Tibial nerve (tissue), 4 donors: ENCODE data around the gene VANGL1. TPM values are rescaled to one million over a fixed set of nuclear protein-coding genes. Genes with fewer than 3 reads are reported as not detected.

Experiments
- DNase-seq, 2 donors: peaks; one replicate each; pipeline ENCODE4 v3.0.0-alpha.2; 2019; ENCODE audit warnings: low spot score in 2 of 2
- H3K27ac ChIP-seq, 4 donors: fragments of 200-600 bp; sonication (generic) in 3 of 4; one replicate each; pipeline ENCODE4 v1.5.1; 2017 to 2019; ENCODE audit warnings: mild to moderate bottlenecking in 1 of 4
- H3K27me3 ChIP-seq, 2 donors: fragments of 200-600 bp; sonication (generic) in 1 of 2; one replicate each; pipeline versions ENCODE4 v1.5.1 to v1.6.0; 2017 to 2019
- H3K36me3 ChIP-seq, 3 donors: fragments of 200-600 bp; sonication (generic); one replicate each; pipeline ENCODE4 v1.5.1; 2018 to 2019
- H3K4me1 ChIP-seq, 4 donors: fragments of 200-600 bp; sonication (generic) in 3 of 4; one replicate each; pipeline ENCODE4 v1.5.1; 2017 to 2019
- H3K4me3 ChIP-seq, 4 donors: fragments of 200-600 bp; sonication (generic) in 3 of 4; one replicate each; pipeline ENCODE4 v1.5.1; 2017 to 2019; ENCODE audit warnings: mild to moderate bottlenecking in 1 of 4, moderate library complexity in 1 of 4
- H3K9me3 ChIP-seq, 4 donors: fragments of 200-600 bp; sonication (generic) in 3 of 4; one replicate each; pipeline ENCODE4 v1.5.1; 2017 to 2019
- CTCF ChIP-seq, 5 experiments: fragments of 200-600 bp in 3 of 5; fragments of 450-650 bp in 2 of 5; sonication (generic) in 3 of 5; IDR thresholded peaks; one replicate each; pipeline ENCODE4 v1.5.1; 2016 to 2019; ENCODE audit warnings: antibody characterized with exemption in 5 of 5, mild to moderate bottlenecking in 3 of 5, moderate library complexity in 2 of 5
- EP300 ChIP-seq, 2 donors: sonication (generic); formaldehyde crosslinking; IDR thresholded peaks; one replicate each; pipeline ENCODE4 v1.6.1; 2017; ENCODE audit warnings: antibody characterized with exemption in 2 of 2, mild to moderate bottlenecking in 1 of 2
- POLR2A ChIP-seq, 2 donors: fragments of 450-650 bp; IDR thresholded peaks; one replicate each; pipeline ENCODE4 v1.6.1; 2017; ENCODE audit warnings: antibody characterized with exemption in 2 of 2, mild to moderate bottlenecking in 2 of 2, moderate library complexity in 2 of 2
- WGBS, 2 donors: methylation state at CpG; one replicate each; pipeline ENCODE4 v1.1.5; 2018; 5-methylcytosine and 5-hydroxymethylcytosine counted together
- total RNA-seq, 4 donors: library from RNA; depleted of rRNA; stranded (reverse); fragments of >200 nt; gene quantifications; one replicate each; pipeline ENCODE4 v1.1.0, GENCODE V29; 2016

VANGL1 gene
- total RNA-seq, 4 donors from 2014 or later, result 4.5 to 8.8 (median 6.8) TPM

GRCh38 chr1:115671176-115671934 is 29.6 kb downstream of the VANGL1 start:
- Histone ChIP-seq H3K27me3 (no peaks in the 10 kb centered on the region), H3K4me3 (no peak overlapping the region), H3K27ac (no peak overlapping the region), H3K9me3 (no peaks in the 10 kb centered on the region), H3K36me3 (peaks cover 0 to 41% (median 0%) of the 10 kb centered on the region in 3 donors), H3K4me1 (peaks cover 0 to 3% (median 0%) of the 10 kb centered on the region in 4 donors)
- 86 to 93% methylated on average over 19 of the region's 19 CpGs for WGBS, 2 donors
- DNase-seq, result no peak
- no peak for TF ChIP-seq CTCF (IDR thresholded peaks at IDR 0.05)
- TF ChIP-seq EP300 (IDR thresholded peaks at IDR 0.05), result no peak
- TF ChIP-seq POLR2A (IDR thresholded peaks at IDR 0.05), result no peak

- peaks cover 0 to 3% (median 0%) of the 10 kb centered on the region in 4 donors for H3K4me1 ChIP-seq
- no peak for TF ChIP-seq CTCF (IDR thresholded peaks at IDR 0.05)
- TF ChIP-seq EP300 (IDR thresholded peaks at IDR 0.05), result no peak
- no peak for TF ChIP-seq POLR2A (IDR thresholded peaks at IDR 0.05)
- no peak overlapping the region for H3K27ac ChIP-seq
- WGBS, 2 donors, result 94 to 95% methylated on average over 13 of the region's 13 CpGs
- no peak overlapping the region for H3K4me3 ChIP-seq
- H3K27me3 ChIP-seq, result no peaks in the 10 kb centered on the region
- H3K9me3 ChIP-seq, result no peaks in the 10 kb centered on the region
- DNase-seq, result no peak
- H3K36me3 ChIP-seq, result peaks cover 0 to 30% (median 0%) of the 10 kb centered on the region in 3 donors
Measured at GRCh38 chr1:115672224-115673009, 30.6 kb downstream of the VANGL1 start.

GRCh38 chr1:115676498-115677181 is 34.9 kb downstream of the VANGL1 start:
- H3K4me3 ChIP-seq, result no peak overlapping the region

GRCh38 chr1:115677182-115677555 is 35.4 kb downstream of the VANGL1 start:
- WGBS, 2 donors, result 43 to 52% methylated on average over 3 of the region's 3 CpGs
- Histone ChIP-seq H3K27ac (no peak overlapping the region), H3K9me3 (no peaks in the 10 kb centered on the region), H3K36me3 (peaks cover 0 to 5% (median 0%) of the 10 kb centered on the region in 3 donors), H3K27me3 (no peaks in the 10 kb centered on the region), H3K4me3 (no peak overlapping the region), H3K4me1 (peaks cover 0 to 19% (median 0%) of the 10 kb centered on the region in 4 donors)
- TF ChIP-seq CTCF (IDR thresholded peaks at IDR 0.05) (no peak), EP300 (IDR thresholded peaks at IDR 0.05) (no peak), POLR2A (IDR thresholded peaks at IDR 0.05) (no peak)
- no peak for DNase-seq

More at GRCh38 chr1:115676498-115677181, 34.9 kb downstream of the VANGL1 start:
- no peaks in the 10 kb centered on the region for H3K27me3 ChIP-seq
- no peaks in the 10 kb centered on the region for H3K9me3 ChIP-seq
- WGBS, 2 donors, result 84 to 89% methylated on average over 7 of the region's 7 CpGs
- TF ChIP-seq EP300 (IDR thresholded peaks at IDR 0.05), result no peak
- DNase-seq, result no peak
- H3K27ac ChIP-seq, result no peak overlapping the region
- peaks cover 0 to 6% (median 0%) of the 10 kb centered on the region in 3 donors for H3K36me3 ChIP-seq
- peaks cover 0 to 19% (median 0%) of the 10 kb centered on the region in 4 donors for H3K4me1 ChIP-seq

- H3K9me3 ChIP-seq, result no peaks in the 10 kb centered on the region
- TF ChIP-seq POLR2A (IDR thresholded peaks at IDR 0.05) (no peak), CTCF (IDR thresholded peaks at IDR 0.05) (no peak)
- H3K4me1 ChIP-seq, result peaks cover 0 to 19% (median 0%) of the 10 kb centered on the region in 4 donors
- H3K36me3 ChIP-seq, result peaks cover 0 to 7% (median 0%) of the 10 kb centered on the region in 3 donors
- H3K27me3 ChIP-seq, result no peaks in the 10 kb centered on the region
- no peak overlapping the region for H3K4me3 ChIP-seq
- H3K27ac ChIP-seq, result no peak overlapping the region
- 100% methylated on average over 1 of the region's 1 CpG for WGBS, 2 donors
- no peak for DNase-seq
Measured at GRCh38 chr1:115677565-115677964, 35.8 kb downstream of the VANGL1 start.
